Kidney (tissue), 14 donors: ENCODE results near the gene PHOSPHO2. TPM values are rescaled to one million over a fixed set of nuclear protein-coding genes. Genes with fewer than 3 reads are reported as not detected.

ENCODE experiments used
- DNase-seq, 5 donors: peaks; one replicate each; pipeline ENCODE4 v3.0.0-alpha.2; 2013 to 2020
- FAIRE-seq: peaks from 2 replicates; lab custom pipeline; 2012; peaks lifted over from hg19 to GRCh38; lab: Jason Lieb, UNC
- H3K27ac ChIP-seq, 2 donors: one replicate each; pipeline ENCODE4 v1.7.0; 2013; ENCODE audit warnings: low read depth in 2 of 2, low read length in 2 of 2, inconsistent platforms in 1 of 2
- H3K27me3 ChIP-seq: one replicate; pipeline ENCODE4 v1.7.1; 2013; ENCODE audit warnings: low read length, inconsistent platforms; ENCODE audit not compliant: control insufficient read depth, insufficient read depth
- H3K36me3 ChIP-seq, 3 donors: one replicate each; pipeline versions ENCODE4 v1.7.0 to v1.7.1; 2013; ENCODE audit warnings: low read length in 3 of 3, control low read depth in 1 of 3, inconsistent platforms in 1 of 3; ENCODE audit not compliant: insufficient read depth in 3 of 3, control insufficient read depth in 2 of 3
- H3K4me1 ChIP-seq, 3 donors: one replicate each; pipeline versions ENCODE4 v1.7.0 to v1.7.1; 2013; ENCODE audit warnings: low read length in 3 of 3, inconsistent platforms in 1 of 3, low read depth in 1 of 3; ENCODE audit not compliant: control insufficient read depth in 2 of 3, insufficient read depth in 2 of 3
- H3K4me3 ChIP-seq, 3 donors: one replicate each; pipeline versions ENCODE4 v1.7.0 to v1.8.1; 2013; ENCODE audit warnings: low read length in 3 of 3, control low read depth in 1 of 3, inconsistent platforms in 1 of 3
- H3K9ac ChIP-seq, 3 donors: one replicate each; pipeline versions ENCODE4 v1.7.0 to v1.7.1; 2013; ENCODE audit warnings: low read length in 3 of 3, control low read depth in 1 of 3, inconsistent platforms in 1 of 3
- H3K9me3 ChIP-seq, 3 donors: one replicate each; pipeline versions ENCODE4 v1.7.0 to v1.7.1; 2013; ENCODE audit warnings: low read length in 3 of 3, control low read depth in 1 of 3, inconsistent platforms in 1 of 3; ENCODE audit not compliant: control insufficient read depth in 2 of 3, insufficient read depth in 1 of 3
- CTCF ChIP-seq: IDR thresholded peaks from 3 replicates; pipeline ENCODE4 v1.5.1; 2012; ENCODE audit warnings: mild to moderate bottlenecking, moderate library complexity, borderline replicate concordance; ENCODE audit not compliant: insufficient read depth; ENCODE audit errors: extremely low read depth
- intact Hi-C: fragments of 100-400 bp; cut with DNase I; formaldehyde crosslinking; loops from one replicate; pipeline ENCODE4 v1.11.1; 2022
- polyA plus RNA-seq: library from polyadenylated mRNA; stranded (reverse); fragments of 350-450 nt; fragmentation: Illumina TruSeq; extraction: RNeasy Lipid Tissue Mini Kit (QIAGEN cat#74804); gene quantifications from one replicate; pipeline ENCODE4 v1.2.3, GENCODE V29; 2014; ENCODE audit warnings: low read depth, low replicate concordance; ENCODE audit not compliant: insufficient read depth
- total RNA-seq: library from RNA; stranded (reverse); fragmentation: NEBNext Ultra II Directional; extraction: Animal tissue kit (Norgen Biotek cat#: 25700); gene quantifications from one replicate; pipeline ENCODE4 v1.2.1, GENCODE V29; 2021
- donor health status: control.
- donor health status: control.
- donor health status: control.
- donor health status: control.
- donor health status: control.
- donor health status: DM: yes; HTN: yes; CAD: no.
- donor health status: Normal renal cell carcinoma (clear cell type).

The PHOSPHO2 gene
- total and polyA plus RNA-seq, 2 donors from 2014 or later = 4.5 to 7.5 TPM

- intact Hi-C loops = no loop called here
- Histone ChIP-seq H3K27ac (no peak overlapping the region), H3K9ac (no peak overlapping the region), H3K4me1 (peaks cover 0 to 4% (median 0%) of the 10 kb centered on the region in 3 donors), H3K27me3 (no peaks in the 10 kb centered on the region), H3K4me3 (no peak overlapping the region), H3K9me3 (no peaks in the 10 kb centered on the region), H3K36me3 (no peaks in the 10 kb centered on the region)
- FAIRE-seq (no peak), DNase-seq (peak in 3 of 5 donors; percentile 37 to 91 (median 60))
- no peak for TF ChIP-seq CTCF
Measured at GRCh38 chr2:169743549-169743948, 49.3 kb downstream of the PHOSPHO2 start.

- Histone ChIP-seq H3K9me3 (no peaks in the 10 kb centered on the region), H3K9ac (no peak overlapping the region), H3K4me1 (no peaks in the 10 kb centered on the region), H3K4me3 (no peak overlapping the region), H3K27me3 (no peaks in the 10 kb centered on the region), H3K36me3 (no peaks in the 10 kb centered on the region), H3K27ac (no peak overlapping the region)
- DNase-seq = no peak
- FAIRE-seq = no peak
- no peak for TF ChIP-seq CTCF
- intact Hi-C loops = no loop called here
Measured at GRCh38 chr2:169746240-169746639, 52.0 kb downstream of the PHOSPHO2 start.

- intact Hi-C loops = no loop called here
- Histone ChIP-seq H3K27me3 (no peaks in the 10 kb centered on the region), H3K9ac (no peak overlapping the region), H3K9me3 (no peaks in the 10 kb centered on the region), H3K4me3 (no peak overlapping the region), H3K4me1 (no peaks in the 10 kb centered on the region), H3K27ac (no peak overlapping the region), H3K36me3 (no peaks in the 10 kb centered on the region)
- no peak for FAIRE-seq
- DNase-seq = no peak
- no peak for TF ChIP-seq CTCF
Measured at GRCh38 chr2:169748319-169748718, 54.0 kb downstream of the PHOSPHO2 start.

Other genes starting within 250 kb of the PHOSPHO2 start
- gene BBS5, start 215.0 kb upstream of the PHOSPHO2 start, total RNA-seq = 13.5 TPM
- gene BBS5, start 215.0 kb upstream of the PHOSPHO2 start, polyA plus RNA-seq = 9.1 TPM
- 1.8 TPM for gene KLHL41, start 184.8 kb upstream of the PHOSPHO2 start, total RNA-seq
- 0.71 TPM for gene KLHL41, start 184.8 kb upstream of the PHOSPHO2 start, polyA plus RNA-seq
- gene FASTKD1, start 120.6 kb upstream of the PHOSPHO2 start, total RNA-seq = 24.2 TPM
- 49.8 TPM for gene FASTKD1, start 120.6 kb upstream of the PHOSPHO2 start, polyA plus RNA-seq
- 52.7 TPM for gene PPIG, start 110.1 kb upstream of the PHOSPHO2 start, total RNA-seq
- 22.8 TPM for gene PPIG, start 110.1 kb upstream of the PHOSPHO2 start, polyA plus RNA-seq
- 0.60 TPM for gene CFAP210, start 64 bp upstream of the PHOSPHO2 start, total RNA-seq
- gene CFAP210, start 64 bp upstream of the PHOSPHO2 start, polyA plus RNA-seq = 0.65 TPM
- gene KLHL23, start 39.4 kb downstream of the PHOSPHO2 start, total RNA-seq = 4.6 TPM
- gene KLHL23, start 39.4 kb downstream of the PHOSPHO2 start, polyA plus RNA-seq = 3.0 TPM
- 82.0 TPM for gene SSB, start 104.4 kb downstream of the PHOSPHO2 start, total RNA-seq
- gene SSB, start 104.4 kb downstream of the PHOSPHO2 start, polyA plus RNA-seq = 86.6 TPM
- gene METTL5, start 130.4 kb downstream of the PHOSPHO2 start, total RNA-seq = 43.9 TPM
- gene METTL5, start 130.4 kb downstream of the PHOSPHO2 start, polyA plus RNA-seq = 68.8 TPM
- 41.0 TPM for gene UBR3, start 133.0 kb downstream of the PHOSPHO2 start, total RNA-seq
- 10.2 TPM for gene UBR3, start 133.0 kb downstream of the PHOSPHO2 start, polyA plus RNA-seq